Progenitor cell of endocrine pancreas (in vitro differentiated cells): Measurements from ENCODE around the gene CYP4F3. TPM values are rescaled to one million over a fixed set of nuclear protein-coding genes. Genes with fewer than 3 reads are reported as not detected.

ENCODE experiments used
- DNase-seq: peaks from one replicate; pipeline ENCODE4 v3.0.0; 2021; ENCODE audit warnings: low spot score; ENCODE audit not compliant: unreplicated experiment
- H3K27ac Mint-ChIP-seq: 2 replicates; pipeline ENCODE4 v1.8.0; 2021; ENCODE audit warnings: mild to moderate bottlenecking, moderate library complexity, mixed read lengths
- H3K27me3 Mint-ChIP-seq: 2 replicates; pipeline ENCODE4 v1.8.0; 2021; ENCODE audit warnings: mixed read lengths
- H3K36me3 Mint-ChIP-seq: 2 replicates; pipeline ENCODE4 v1.8.0; 2022; ENCODE audit warnings: mixed read lengths; ENCODE audit not compliant: insufficient read depth
- H3K4me1 Mint-ChIP-seq: 2 replicates; pipeline ENCODE4 v1.8.0; 2021; ENCODE audit warnings: low read depth, mixed read lengths
- H3K4me3 Mint-ChIP-seq: 2 replicates; pipeline ENCODE4 v1.8.0; 2021; ENCODE audit warnings: low read depth, mild to moderate bottlenecking, moderate library complexity, mixed read lengths
- H3K9me3 Mint-ChIP-seq: 2 replicates; pipeline ENCODE4 v1.8.0; 2021; ENCODE audit warnings: low read depth, mixed read lengths
- total RNA-seq: library from RNA; stranded (reverse); gene quantifications from 2 replicates; pipeline ENCODE4 v1.2.1, GENCODE V29; 2021
- TF ChIP-seq, protein P1 (sequence below): fragments of 200-600 bp; sonication (generic); IDR thresholded peaks from one replicate; pipeline ENCODE4 v1.5.0; 2021; ENCODE audit warnings: antibody characterized with exemption, mild to moderate bottlenecking; ENCODE audit not compliant: unreplicated experiment

CYP4F3 gene
- total RNA-seq, 1 donor from 2014 or later = not detected

DNA sequence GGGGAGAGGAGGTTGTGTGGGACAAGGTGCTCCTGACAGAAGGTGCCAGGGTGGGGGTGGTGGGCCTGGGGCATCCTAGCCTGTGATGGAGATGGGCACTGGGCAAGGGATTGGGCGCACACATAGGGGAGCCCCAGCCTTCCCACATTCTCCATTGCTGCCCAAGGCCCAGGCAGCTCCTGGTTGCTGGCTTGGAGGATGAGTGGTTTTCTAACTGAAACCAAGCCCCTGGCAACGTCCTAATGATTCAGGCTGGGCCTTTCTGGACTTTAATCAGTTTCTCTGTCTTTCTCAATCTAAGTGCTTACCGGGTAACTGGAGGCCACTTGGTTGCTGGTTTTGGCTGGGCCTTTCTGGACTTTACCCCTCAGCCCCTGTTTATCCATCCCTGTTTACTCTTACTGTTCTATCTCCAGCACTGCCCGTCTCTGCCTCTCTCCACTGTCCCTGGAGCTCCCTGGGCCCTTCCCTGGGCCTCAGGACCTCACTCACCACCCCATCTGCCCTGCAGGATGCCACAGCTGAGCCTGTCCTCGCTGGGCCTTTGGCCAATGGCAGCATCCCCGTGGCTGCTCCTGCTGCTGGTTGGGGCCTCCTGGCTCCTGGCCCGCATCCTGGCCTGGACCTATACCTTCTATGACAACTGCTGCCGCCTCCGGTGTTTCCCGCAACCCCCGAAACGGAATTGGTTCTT lies 354 bp downstream of the CYP4F3 start:
- H3K36me3 Mint-ChIP-seq = peaks cover 6% of the 10 kb centered on the region
- TF ChIP-seq, protein P1, sequence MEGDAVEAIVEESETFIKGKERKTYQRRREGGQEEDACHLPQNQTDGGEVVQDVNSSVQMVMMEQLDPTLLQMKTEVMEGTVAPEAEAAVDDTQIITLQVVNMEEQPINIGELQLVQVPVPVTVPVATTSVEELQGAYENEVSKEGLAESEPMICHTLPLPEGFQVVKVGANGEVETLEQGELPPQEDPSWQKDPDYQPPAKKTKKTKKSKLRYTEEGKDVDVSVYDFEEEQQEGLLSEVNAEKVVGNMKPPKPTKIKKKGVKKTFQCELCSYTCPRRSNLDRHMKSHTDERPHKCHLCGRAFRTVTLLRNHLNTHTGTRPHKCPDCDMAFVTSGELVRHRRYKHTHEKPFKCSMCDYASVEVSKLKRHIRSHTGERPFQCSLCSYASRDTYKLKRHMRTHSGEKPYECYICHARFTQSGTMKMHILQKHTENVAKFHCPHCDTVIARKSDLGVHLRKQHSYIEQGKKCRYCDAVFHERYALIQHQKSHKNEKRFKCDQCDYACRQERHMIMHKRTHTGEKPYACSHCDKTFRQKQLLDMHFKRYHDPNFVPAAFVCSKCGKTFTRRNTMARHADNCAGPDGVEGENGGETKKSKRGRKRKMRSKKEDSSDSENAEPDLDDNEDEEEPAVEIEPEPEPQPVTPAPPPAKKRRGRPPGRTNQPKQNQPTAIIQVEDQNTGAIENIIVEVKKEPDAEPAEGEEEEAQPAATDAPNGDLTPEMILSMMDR = no peak

DNA sequence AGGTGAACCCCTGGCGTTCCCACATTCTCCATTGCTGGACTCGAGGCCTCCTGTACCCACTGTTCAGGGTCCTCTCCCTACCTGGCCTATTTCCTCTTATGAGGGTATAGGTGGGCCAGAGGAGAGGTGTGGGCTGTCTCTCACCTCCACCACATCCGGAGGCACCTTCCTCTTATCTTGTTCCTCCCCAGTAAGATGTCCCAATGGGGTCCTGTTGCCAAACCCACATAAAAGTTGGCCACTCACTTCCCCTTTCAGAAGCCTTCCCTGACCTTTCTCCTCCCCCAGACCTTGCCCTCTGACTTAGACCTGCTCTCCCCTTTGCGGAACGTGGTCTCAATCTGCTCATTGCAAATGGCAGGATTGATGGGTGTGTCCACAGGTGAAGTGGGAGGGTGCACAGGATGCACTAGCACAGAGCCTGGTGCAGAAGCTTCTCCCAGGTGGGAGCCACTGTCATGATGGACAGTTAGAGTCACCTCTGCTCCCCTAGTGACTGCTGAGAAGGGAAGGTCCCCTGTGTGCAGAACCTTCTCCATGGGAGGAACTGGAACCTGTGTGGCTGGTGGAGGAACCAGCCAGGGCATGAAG lies 1.3 kb downstream of the CYP4F3 start:
- H3K27ac Mint-ChIP-seq = no peak overlapping the region

More for the DNA sequence above, 354 bp downstream of the CYP4F3 start:
- peaks cover 55% of the 10 kb centered on the region for H3K9me3 Mint-ChIP-seq
- no peaks in the 10 kb centered on the region for H3K4me1 Mint-ChIP-seq
- H3K27me3 Mint-ChIP-seq = no peaks in the 10 kb centered on the region
- DNase-seq = no peak
- H3K4me3 Mint-ChIP-seq = no peak overlapping the region
- no peak overlapping the region for H3K27ac Mint-ChIP-seq

DNA sequence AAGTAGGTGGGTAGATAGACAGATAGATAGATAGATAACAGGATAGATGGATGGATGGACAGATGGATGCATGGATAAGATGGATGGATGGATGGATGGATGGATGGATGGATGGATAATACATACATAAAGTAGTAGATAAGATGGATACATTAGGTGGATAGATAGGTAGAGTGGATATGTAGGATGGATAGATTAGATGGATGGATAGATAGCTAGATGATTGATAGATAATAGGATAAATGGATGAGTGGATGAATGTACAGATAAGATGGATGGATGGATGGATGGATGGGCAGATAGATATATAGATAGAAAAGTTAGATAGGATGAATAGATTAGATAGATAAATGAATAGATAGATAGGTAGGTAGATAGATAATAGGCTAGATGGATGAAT lies 2.1 kb downstream of the CYP4F3 start:
- Mint-ChIP-seq H3K9me3 (peaks cover 65% of the 10 kb centered on the region), H3K4me3 (no peak overlapping the region), H3K27ac (no peak overlapping the region), H3K27me3 (no peaks in the 10 kb centered on the region), H3K36me3 (peaks cover 6% of the 10 kb centered on the region), H3K4me1 (no peaks in the 10 kb centered on the region)
- TF ChIP-seq, protein P1 = no peak
- DNase-seq = no peak

More for the DNA sequence above, 1.3 kb downstream of the CYP4F3 start:
- no peaks in the 10 kb centered on the region for H3K27me3 Mint-ChIP-seq
- H3K9me3 Mint-ChIP-seq = peaks cover 63% of the 10 kb centered on the region
- TF ChIP-seq, protein P1 = no peak
- peaks cover 6% of the 10 kb centered on the region for H3K36me3 Mint-ChIP-seq
- H3K4me1 Mint-ChIP-seq = no peaks in the 10 kb centered on the region
- no peak for DNase-seq
- H3K4me3 Mint-ChIP-seq = no peak overlapping the region

DNA sequence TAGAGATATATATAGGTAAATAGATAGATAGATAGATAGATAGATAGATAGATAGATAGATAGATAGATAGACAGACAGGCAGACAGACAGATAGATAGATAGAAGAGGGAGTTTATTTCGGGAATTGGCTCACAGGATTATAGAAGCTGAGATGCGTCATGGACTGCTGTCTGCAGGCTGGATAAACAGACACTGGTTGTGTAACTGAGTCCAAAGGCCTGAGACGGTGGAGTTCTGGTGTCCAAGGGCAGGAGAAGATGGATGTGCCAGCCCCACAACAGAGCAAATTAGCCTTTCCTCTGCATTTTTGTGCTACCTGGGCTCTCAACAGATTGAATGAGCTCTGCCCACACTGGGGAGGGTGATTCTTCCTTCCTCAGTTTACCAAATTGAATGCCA lies 2.7 kb downstream of the CYP4F3 start:
- DNase-seq = no peak
- H3K4me1 Mint-ChIP-seq = no peaks in the 10 kb centered on the region
- peaks cover 6% of the 10 kb centered on the region for H3K36me3 Mint-ChIP-seq
- TF ChIP-seq, protein P1 = no peak
- H3K27ac Mint-ChIP-seq = no peak overlapping the region
- no peak overlapping the region for H3K4me3 Mint-ChIP-seq
- no peaks in the 10 kb centered on the region for H3K27me3 Mint-ChIP-seq
- H3K9me3 Mint-ChIP-seq = peaks cover 67% of the 10 kb centered on the region

DNA sequence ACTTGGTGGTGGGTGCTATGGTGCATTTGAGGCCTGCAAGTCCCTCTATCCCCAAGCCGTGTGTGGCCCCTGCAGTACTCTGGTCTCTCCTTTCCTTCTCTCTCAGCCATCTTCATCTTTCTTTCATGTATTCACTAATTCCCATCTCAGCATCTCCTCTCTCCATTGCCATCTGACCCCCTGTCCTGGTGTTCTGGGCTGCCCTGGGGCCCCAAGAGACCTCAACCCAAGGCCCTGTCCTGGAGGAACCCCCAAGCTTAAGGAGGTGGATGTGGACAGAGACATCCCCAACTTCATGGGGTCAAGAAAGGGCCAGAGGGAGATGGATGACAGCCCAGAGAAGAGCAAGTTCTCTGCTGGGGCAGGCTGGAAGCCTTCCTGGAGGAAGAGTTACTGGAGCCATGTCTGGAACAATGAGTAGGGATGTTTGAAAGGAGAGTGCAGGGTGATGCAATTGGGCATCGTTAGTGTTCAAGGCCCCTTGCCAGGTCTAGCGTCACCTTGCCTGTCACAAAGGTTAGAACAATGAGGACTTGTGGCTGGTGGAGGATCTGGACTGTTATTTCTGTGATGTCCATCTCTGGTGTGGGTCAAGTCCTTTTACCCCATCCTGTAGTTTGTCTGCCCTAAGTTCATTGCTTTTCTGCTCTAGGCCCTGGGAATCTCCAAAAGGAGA lies 3.5 kb downstream of the CYP4F3 start:
- H3K4me3 Mint-ChIP-seq = no peak overlapping the region
- TF ChIP-seq, protein P1 = no peak
- H3K27ac Mint-ChIP-seq = no peak overlapping the region
- no peaks in the 10 kb centered on the region for H3K4me1 Mint-ChIP-seq
- no peaks in the 10 kb centered on the region for H3K27me3 Mint-ChIP-seq
- peaks cover 6% of the 10 kb centered on the region for H3K36me3 Mint-ChIP-seq
- DNase-seq = no peak
- peaks cover 74% of the 10 kb centered on the region for H3K9me3 Mint-ChIP-seq
